Measurements from ENCODE around the gene PTPRK. TPM values are rescaled to one million over a fixed set of nuclear protein-coding genes. Genes with fewer than 3 reads are reported as not detected.
A peak's percentile ranks its signal among the peaks of the same experiment; 100 is the strongest.

PTPRK gene
- total RNA-seq, 1 experiment from 2014 or later = 265 TPM

GRCh38 chr6:128505603-128506002 is 14.8 kb downstream of the PTPRK start:
- intact Hi-C loops (cut with micrococcal nuclease; ENCODE audit: unreplicated experiment) = no loop called here
- peak overlapping the region; percentile 62 for H3K4me3 Mint-ChIP-seq (ENCODE audit: low read depth, unreplicated experiment)
- no peaks in the 10 kb centered on the region for H3K9me3 Mint-ChIP-seq (ENCODE audit: low read depth, unreplicated experiment)
- H3K27ac Mint-ChIP-seq (ENCODE audit: unreplicated experiment) = peak overlapping the region; percentile 97
- no peak for DNase-seq
- no peaks in the 10 kb centered on the region for H3K27me3 Mint-ChIP-seq (ENCODE audit: unreplicated experiment)
- H3K36me3 Mint-ChIP-seq (ENCODE audit: insufficient read depth, unreplicated experiment) = peaks cover 43% of the 10 kb centered on the region
- CTCF ChIA-PET = interaction anchor here (0.7 to 2.1 kb wide), 2 partner anchors 15 to 18 kb away, joined by 3 to 10 read pairs; partner anchors contain the start of gene PTPRK
- peaks cover 64% of the 10 kb centered on the region for H3K4me1 Mint-ChIP-seq (ENCODE audit: low read depth, unreplicated experiment)
- TF ChIP-seq CTCF (IDR thresholded peaks at IDR 0.05; ENCODE audit: unreplicated experiment) = no peak
- no TSS peak for BruUV-seq (replicated peaks)

- Mint-ChIP-seq H3K27me3 (ENCODE audit: unreplicated experiment) (no peaks in the 10 kb centered on the region), H3K27ac (ENCODE audit: unreplicated experiment) (peak overlapping the region; percentile 97), H3K9me3 (ENCODE audit: low read depth, unreplicated experiment) (no peaks in the 10 kb centered on the region), H3K4me1 (ENCODE audit: low read depth, unreplicated experiment) (peaks cover 62% of the 10 kb centered on the region), H3K4me3 (ENCODE audit: low read depth, unreplicated experiment) (peak overlapping the region; percentile 62), H3K36me3 (ENCODE audit: insufficient read depth, unreplicated experiment) (peaks cover 39% of the 10 kb centered on the region)
- intact Hi-C loops (cut with micrococcal nuclease; ENCODE audit: unreplicated experiment) = no loop called here
- no peak for DNase-seq
- CTCF ChIA-PET = interaction anchor here (0.7 to 1.4 kb wide), 2 partner anchors 12 to 229 kb away, joined by 3 to 5 read pairs; no protein-coding TSS in a partner anchor
- TF ChIP-seq CTCF (IDR thresholded peaks at IDR 0.05; ENCODE audit: unreplicated experiment) = no peak
- BruUV-seq (replicated peaks) = no TSS peak
Observed at GRCh38 chr6:128504003-128504654, 16.3 kb downstream of the PTPRK start.

GRCh38 chr6:128500749-128501600 is 19.4 kb downstream of the PTPRK start:
- Mint-ChIP-seq H3K27ac (ENCODE audit: unreplicated experiment) (peak overlapping the region; percentile 90), H3K9me3 (ENCODE audit: low read depth, unreplicated experiment) (no peaks in the 10 kb centered on the region), H3K4me3 (ENCODE audit: low read depth, unreplicated experiment) (no peak overlapping the region), H3K27me3 (ENCODE audit: unreplicated experiment) (no peaks in the 10 kb centered on the region), H3K4me1 (ENCODE audit: low read depth, unreplicated experiment) (peaks cover 64% of the 10 kb centered on the region), H3K36me3 (ENCODE audit: insufficient read depth, unreplicated experiment) (peaks cover 34% of the 10 kb centered on the region)
- no peak for DNase-seq
- no TSS peak for BruUV-seq (replicated peaks)
- CTCF ChIA-PET = interaction anchor here (1.4 to 1.7 kb wide), 2 partner anchors 10 kb away, joined by 3 to 9 read pairs; no protein-coding TSS in a partner anchor
- intact Hi-C loops (cut with micrococcal nuclease; ENCODE audit: unreplicated experiment) = no loop called here
- no peak for TF ChIP-seq CTCF (IDR thresholded peaks at IDR 0.05; ENCODE audit: unreplicated experiment)

- intact Hi-C loops (cut with micrococcal nuclease; ENCODE audit: unreplicated experiment) = no loop called here
- DNase-seq = no peak
- H3K9me3 Mint-ChIP-seq (ENCODE audit: low read depth, unreplicated experiment) = no peaks in the 10 kb centered on the region
- peaks cover 37% of the 10 kb centered on the region for H3K36me3 Mint-ChIP-seq (ENCODE audit: insufficient read depth, unreplicated experiment)
- TF ChIP-seq CTCF (IDR thresholded peaks at IDR 0.05; ENCODE audit: unreplicated experiment) = no peak
- peak overlapping the region; percentile 90 for H3K27ac Mint-ChIP-seq (ENCODE audit: unreplicated experiment)
- CTCF ChIA-PET = interaction anchor here (0.5 to 2.0 kb wide), 8 partner anchors 8 to 93 kb away, joined by 3 to 9 read pairs (median 5); no protein-coding TSS in a partner anchor
- peak overlapping the region; percentile 58 for H3K4me3 Mint-ChIP-seq (ENCODE audit: low read depth, unreplicated experiment)
- BruUV-seq (replicated peaks) = no TSS peak
- peaks cover 65% of the 10 kb centered on the region for H3K4me1 Mint-ChIP-seq (ENCODE audit: low read depth, unreplicated experiment)
- H3K27me3 Mint-ChIP-seq (ENCODE audit: unreplicated experiment) = no peaks in the 10 kb centered on the region
Observed at GRCh38 chr6:128500014-128500413, 20.4 kb downstream of the PTPRK start.
